Measurements from ENCODE around the gene PTPRM. TPM values are rescaled to one million over a fixed set of nuclear protein-coding genes. Genes with fewer than 3 reads are reported as not detected.

Gene PTPRM
- total RNA-seq, 1 experiment from 2014 or later: 100.0 TPM

DNA sequence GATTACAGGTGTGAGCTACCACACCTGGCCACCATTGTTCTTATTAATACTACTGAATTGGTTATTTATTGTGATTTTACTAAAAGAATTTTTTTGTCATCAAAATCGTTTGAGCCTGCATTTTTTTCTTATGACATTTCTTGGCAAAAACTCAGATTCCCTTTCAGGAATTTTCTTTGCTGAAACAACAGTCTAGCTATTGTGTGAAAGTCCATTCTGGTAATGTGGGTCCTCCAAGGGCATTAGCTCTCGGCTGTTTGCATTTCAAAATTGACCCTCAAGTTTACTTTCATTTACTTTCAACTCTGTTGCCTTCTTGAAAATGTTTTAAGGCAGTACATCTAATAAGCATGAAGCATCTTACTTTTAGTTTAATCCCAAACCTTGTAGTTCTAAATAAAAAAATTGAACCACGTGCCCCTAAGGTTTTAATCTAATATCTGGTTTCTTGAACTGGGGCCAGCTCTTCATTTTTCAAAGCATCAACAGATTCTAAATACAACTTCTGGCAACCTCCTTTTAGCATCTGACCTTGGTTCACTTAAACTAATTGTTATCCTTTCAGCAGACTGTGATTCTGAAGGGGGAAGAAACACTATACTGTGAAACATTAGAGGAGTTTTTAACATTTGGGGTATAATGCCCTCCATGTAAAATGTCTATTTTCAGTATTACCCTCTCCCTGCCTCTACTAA, 716.9 kb downstream of the PTPRM start:
- ChIA-PET POLR2A (no interaction called here), CTCF (no interaction called here)
- no peaks in the 10 kb centered on the region for H3K27me3 Mint-ChIP-seq (ENCODE audit: insufficient read depth, unreplicated experiment)
- H3K4me1 ChIP-seq: no peaks in the 10 kb centered on the region
- H3K27me3 ChIP-seq (replicated peaks; ENCODE audit: control insufficient read depth, insufficient read depth, low read length): no peaks in the 10 kb centered on the region
- TF ChIP-seq, protein P1, sequence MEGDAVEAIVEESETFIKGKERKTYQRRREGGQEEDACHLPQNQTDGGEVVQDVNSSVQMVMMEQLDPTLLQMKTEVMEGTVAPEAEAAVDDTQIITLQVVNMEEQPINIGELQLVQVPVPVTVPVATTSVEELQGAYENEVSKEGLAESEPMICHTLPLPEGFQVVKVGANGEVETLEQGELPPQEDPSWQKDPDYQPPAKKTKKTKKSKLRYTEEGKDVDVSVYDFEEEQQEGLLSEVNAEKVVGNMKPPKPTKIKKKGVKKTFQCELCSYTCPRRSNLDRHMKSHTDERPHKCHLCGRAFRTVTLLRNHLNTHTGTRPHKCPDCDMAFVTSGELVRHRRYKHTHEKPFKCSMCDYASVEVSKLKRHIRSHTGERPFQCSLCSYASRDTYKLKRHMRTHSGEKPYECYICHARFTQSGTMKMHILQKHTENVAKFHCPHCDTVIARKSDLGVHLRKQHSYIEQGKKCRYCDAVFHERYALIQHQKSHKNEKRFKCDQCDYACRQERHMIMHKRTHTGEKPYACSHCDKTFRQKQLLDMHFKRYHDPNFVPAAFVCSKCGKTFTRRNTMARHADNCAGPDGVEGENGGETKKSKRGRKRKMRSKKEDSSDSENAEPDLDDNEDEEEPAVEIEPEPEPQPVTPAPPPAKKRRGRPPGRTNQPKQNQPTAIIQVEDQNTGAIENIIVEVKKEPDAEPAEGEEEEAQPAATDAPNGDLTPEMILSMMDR (IDR thresholded peaks at IDR 0.05; ENCODE audit: insufficient read depth in 1 of 2, low read depth in 1 of 2, low read length in 1 of 2, severe bottlenecking in 1 of 2, unreplicated experiment in 1 of 2): no peak
- H3K4me1 Mint-ChIP-seq (ENCODE audit: low read depth, unreplicated experiment): no peaks in the 10 kb centered on the region
- H3K36me3 Mint-ChIP-seq (ENCODE audit: insufficient read depth, unreplicated experiment): peaks cover 35% of the 10 kb centered on the region
- DNase-seq: no peak
- H3K27ac Mint-ChIP-seq (ENCODE audit: unreplicated experiment): no peak overlapping the region
- H3K9me3 ChIP-seq: no peaks in the 10 kb centered on the region
- H3K9me3 Mint-ChIP-seq (ENCODE audit: unreplicated experiment): no peaks in the 10 kb centered on the region
- no TSS peak for BruUV-seq (replicated peaks)
- no peak overlapping the region for H3K4me3 Mint-ChIP-seq (ENCODE audit: unreplicated experiment)
- intact Hi-C loops (cut with micrococcal nuclease; ENCODE audit: unreplicated experiment): no loop called here
- no peak overlapping the region for H3K4me3 ChIP-seq (ENCODE audit: low read depth, low read length)
- no peaks in the 10 kb centered on the region for H3K36me3 ChIP-seq (ENCODE audit: control insufficient read depth, insufficient read depth, low read length)

DNA sequence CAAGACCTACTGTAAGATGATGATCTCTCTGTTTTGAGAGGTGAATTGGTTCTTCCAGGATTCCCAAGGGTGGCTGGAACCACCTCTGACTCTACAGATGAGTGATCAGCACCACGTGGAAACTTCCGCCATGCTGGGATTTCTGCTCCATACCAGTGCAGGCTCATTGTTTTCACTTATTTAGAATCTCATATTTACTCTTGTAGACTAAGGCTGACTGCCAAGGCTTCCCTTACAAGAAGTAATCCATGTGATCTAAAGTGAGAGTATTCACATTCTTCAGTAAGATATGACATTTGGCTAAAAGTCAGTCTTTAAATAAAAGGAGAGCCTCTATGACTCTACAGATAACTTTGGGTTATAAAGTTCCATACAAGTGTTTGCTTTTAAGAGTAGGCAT, 719.2 kb downstream of the PTPRM start:
- Histone ChIP-seq H3K9me3 (no peaks in the 10 kb centered on the region), H3K27me3 (replicated peaks; ENCODE audit: control insufficient read depth, insufficient read depth, low read length) (no peaks in the 10 kb centered on the region), H3K4me1 (no peaks in the 10 kb centered on the region), H3K4me3 (ENCODE audit: low read depth, low read length) (no peak overlapping the region), H3K36me3 (ENCODE audit: control insufficient read depth, insufficient read depth, low read length) (no peaks in the 10 kb centered on the region)
- no peaks in the 10 kb centered on the region for H3K9me3 Mint-ChIP-seq (ENCODE audit: unreplicated experiment)
- no peak overlapping the region for H3K4me3 Mint-ChIP-seq (ENCODE audit: unreplicated experiment)
- H3K4me1 Mint-ChIP-seq (ENCODE audit: low read depth, unreplicated experiment): no peaks in the 10 kb centered on the region
- no peaks in the 10 kb centered on the region for H3K27me3 Mint-ChIP-seq (ENCODE audit: insufficient read depth, unreplicated experiment)
- intact Hi-C loops (cut with micrococcal nuclease; ENCODE audit: unreplicated experiment): no loop called here
- TF ChIP-seq, protein P1 (IDR thresholded peaks at IDR 0.05; ENCODE audit: insufficient read depth in 1 of 2, low read depth in 1 of 2, low read length in 1 of 2, severe bottlenecking in 1 of 2, unreplicated experiment in 1 of 2): no peak
- DNase-seq: no peak
- ChIA-PET POLR2A (no interaction called here), CTCF (no interaction called here)
- BruUV-seq (replicated peaks): no TSS peak
- peaks cover 21% of the 10 kb centered on the region for H3K36me3 Mint-ChIP-seq (ENCODE audit: insufficient read depth, unreplicated experiment)
- no peak overlapping the region for H3K27ac Mint-ChIP-seq (ENCODE audit: unreplicated experiment)

DNA sequence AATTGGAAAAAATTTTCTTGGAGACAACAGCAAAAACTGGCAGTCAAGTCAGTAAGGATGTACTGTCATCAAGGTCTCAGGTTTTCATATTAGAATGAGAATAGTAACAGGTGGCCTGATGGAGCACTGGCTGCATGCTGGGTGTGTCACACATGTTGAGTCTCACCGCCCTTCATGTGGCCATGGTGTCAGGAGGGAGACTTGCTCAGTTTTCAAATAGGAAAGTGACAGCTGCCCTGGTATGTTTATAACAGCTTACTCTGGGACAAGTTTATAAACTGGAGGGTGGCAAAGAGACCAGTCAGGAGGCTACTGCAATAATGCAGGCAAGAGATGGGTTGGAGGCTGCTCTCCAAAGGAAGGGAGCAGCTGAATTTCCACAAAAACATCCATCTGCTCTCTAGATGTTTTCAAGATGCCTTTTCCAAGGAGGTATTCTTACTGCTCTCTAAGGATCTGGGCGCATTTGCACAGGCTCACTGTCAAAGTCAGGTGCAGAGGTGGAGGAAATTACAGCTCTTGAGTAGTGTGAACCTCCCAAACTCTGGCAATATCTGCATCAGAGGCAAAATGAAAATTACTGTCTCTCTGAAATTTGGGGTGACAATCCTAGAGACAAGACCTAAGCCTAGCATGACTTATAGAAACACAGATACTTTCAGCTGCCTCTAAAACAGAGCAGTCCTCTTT, 720.2 kb downstream of the PTPRM start:
- intact Hi-C loops (cut with micrococcal nuclease; ENCODE audit: unreplicated experiment): no loop called here
- Histone ChIP-seq H3K4me1 (no peaks in the 10 kb centered on the region), H3K36me3 (ENCODE audit: control insufficient read depth, insufficient read depth, low read length) (no peaks in the 10 kb centered on the region), H3K27me3 (replicated peaks; ENCODE audit: control insufficient read depth, insufficient read depth, low read length) (no peaks in the 10 kb centered on the region), H3K4me3 (ENCODE audit: low read depth, low read length) (no peak overlapping the region), H3K9me3 (no peaks in the 10 kb centered on the region)
- TF ChIP-seq, protein P1 (IDR thresholded peaks at IDR 0.05; ENCODE audit: insufficient read depth in 1 of 2, low read depth in 1 of 2, low read length in 1 of 2, severe bottlenecking in 1 of 2, unreplicated experiment in 1 of 2): no peak
- peaks cover 24% of the 10 kb centered on the region for H3K36me3 Mint-ChIP-seq (ENCODE audit: insufficient read depth, unreplicated experiment)
- H3K27ac Mint-ChIP-seq (ENCODE audit: unreplicated experiment): no peak overlapping the region
- no peak overlapping the region for H3K4me3 Mint-ChIP-seq (ENCODE audit: unreplicated experiment)
- H3K4me1 Mint-ChIP-seq (ENCODE audit: low read depth, unreplicated experiment): no peaks in the 10 kb centered on the region
- DNase-seq: no peak
- ChIA-PET CTCF (no interaction called here), POLR2A (no interaction called here)
- BruUV-seq (replicated peaks): no TSS peak
- H3K9me3 Mint-ChIP-seq (ENCODE audit: unreplicated experiment): no peaks in the 10 kb centered on the region
- no peaks in the 10 kb centered on the region for H3K27me3 Mint-ChIP-seq (ENCODE audit: insufficient read depth, unreplicated experiment)

Measured in Caco-2 (cell line).